HepG2 (cell line): Measurements from ENCODE around the gene CLCN2. TPM values are rescaled to one million over a fixed set of nuclear protein-coding genes. Genes with fewer than 3 reads are reported as not detected.

Source experiments
- ARNT2 ChIP-seq: sonication (generic); formaldehyde crosslinking; IDR thresholded peaks from 2 replicates; pipeline ENCODE4 v1.8.0; 2022; ENCODE audit warnings: mild to moderate bottlenecking, low read depth, missing genetic modification reagents, moderate library complexity
- CBX1 ChIP-seq: IDR thresholded peaks from one replicate; pipeline ENCODE4 v1.6.1; 2016; ENCODE audit warnings: antibody characterized with exemption, low read depth
- CREBL2 ChIP-seq: sonication (generic); formaldehyde crosslinking; IDR thresholded peaks from 2 replicates; pipeline ENCODE4 v1.8.1; 2023; ENCODE audit warnings: missing genetic modification reagents, mild to moderate bottlenecking, borderline replicate concordance
- DMAP1 ChIP-seq: IDR thresholded peaks from 2 replicates; pipeline ENCODE4 v1.6.1; 2016
- DNMT1 ChIP-seq: sonication (generic); formaldehyde crosslinking; IDR thresholded peaks from 2 replicates; pipeline ENCODE4 v1.5.1; 2020; ENCODE audit warnings: mild to moderate bottlenecking, missing genetic modification reagents
- DPF2 ChIP-seq: sonication (generic); formaldehyde crosslinking; IDR thresholded peaks from 2 replicates; pipeline ENCODE4 v1.4.0; 2020; ENCODE audit warnings: mild to moderate bottlenecking, low read depth, missing genetic modification reagents, borderline replicate concordance
- GABPB1 ChIP-seq: IDR thresholded peaks from 2 replicates; pipeline ENCODE4 v1.6.1; 2016; ENCODE audit warnings: mild to moderate bottlenecking, missing genetic modification reagents, moderate library complexity, missing compliant biosample characterization
- GZF1 ChIP-seq: sonication (generic); formaldehyde crosslinking; IDR thresholded peaks from 2 replicates; pipeline ENCODE4 v1.5.1; 2020; ENCODE audit warnings: mild to moderate bottlenecking, missing genetic modification reagents
- KAT8 ChIP-seq: IDR thresholded peaks from 2 replicates; pipeline ENCODE4 v1.6.1; 2016; ENCODE audit warnings: missing genetic modification reagents, missing compliant biosample characterization
- KDM5B ChIP-seq: sonication (generic); formaldehyde crosslinking; IDR thresholded peaks from 2 replicates; pipeline ENCODE4 v1.4.0; 2020; ENCODE audit warnings: missing genetic modification reagents, mild to moderate bottlenecking, borderline replicate concordance
- RXRB ChIP-seq: IDR thresholded peaks from 2 replicates; pipeline ENCODE4 v1.6.1; 2016; ENCODE audit warnings: borderline replicate concordance, missing genetic modification reagents, missing compliant biosample characterization
- ZBTB40 ChIP-seq, 2 experiments: fragments of 450-650 bp in 1 of 2; sonication (generic) in 1 of 2; formaldehyde crosslinking in 1 of 2; IDR thresholded peaks; 2 replicates each; pipeline versions ENCODE4 v1.6.1 to v1.8.0; 2016 to 2022; ENCODE audit warnings: antibody characterized with exemption in 1 of 2, mild to moderate bottlenecking in 1 of 2, missing genetic modification reagents in 1 of 2
- ZFP1 ChIP-seq: IDR thresholded peaks from 2 replicates; pipeline ENCODE4 v1.6.1; 2016
- ZNF292 ChIP-seq: sonication (generic); formaldehyde crosslinking; IDR thresholded peaks from 2 replicates; pipeline ENCODE4 v1.8.1; 2022; ENCODE audit warnings: mild to moderate bottlenecking, low read depth, missing genetic modification reagents, borderline replicate concordance
- ZNF569 ChIP-seq: sonication (generic); formaldehyde crosslinking; IDR thresholded peaks from 2 replicates; pipeline ENCODE4 v1.5.0; 2020; ENCODE audit warnings: mild to moderate bottlenecking, missing genetic modification reagents, moderate library complexity, borderline replicate concordance
- ZNF574 ChIP-seq: sonication (generic); formaldehyde crosslinking; IDR thresholded peaks from 2 replicates; pipeline ENCODE4 v1.4.0; 2020; ENCODE audit warnings: missing genetic modification reagents
- ZNF652 ChIP-seq: IDR thresholded peaks from 2 replicates; pipeline ENCODE4 v1.6.1; 2016; ENCODE audit warnings: low read depth, borderline replicate concordance
- polyA plus RNA-seq, 8 experiments: library from polyadenylated mRNA; depleted of rRNA in 3 of 8; stranded (reverse) in 7 of 8; unstranded in 1 of 8; fragments of >200 nt; fragmentation: Illumina TruSeq in 4 of 8; extraction: Trizol in 4 of 8; gene quantifications; 2 replicates each; pipeline versions ENCODE4 v1.2.1 to v1.2.3, GENCODE V29; 2011 to 2016; ENCODE audit warnings: low read depth in 4 of 8, missing spikeins in 1 of 8, mixed read lengths in 1 of 8; ENCODE audit not compliant: insufficient read depth in 1 of 8
- total RNA-seq, 5 experiments: library from RNA; depleted of rRNA; stranded (reverse); fragments of >200 nt; fragmentation: Illumina TruSeq; extraction: Trizol; gene quantifications; 2 replicates each; pipeline ENCODE4 v1.2.3, GENCODE V29; 2016; ENCODE audit warnings: low read depth in 1 of 5

CLCN2 gene
- total and polyA plus RNA-seq, 2 of the 13 experiments (the other 11 are each of a cell fraction or from before 2014, with no cell fraction given): 11.4 to 13.5 TPM

GRCh38 chr3:184362668-184363546 is 1.5 kb upstream of the CLCN2 start (continued):
- TF ChIP-seq ZBTB40 (IDR thresholded peaks at IDR 0.05): peak; percentile 68
- TF ChIP-seq ZBTB40 (CRISPR knock-in tag; IDR thresholded peaks at IDR 0.05): peak; percentile 37; the same call in 1 of the 2 replicates
- peak; percentile 94 for TF ChIP-seq DMAP1
- TF ChIP-seq ZNF292: no peak
- TF ChIP-seq CBX1: peak; percentile 14
- TF ChIP-seq ZNF574 (CRISPR knock-in tag): peak; percentile 89
- no peak for TF ChIP-seq ZNF652 (CRISPR knock-in tag)
- peak; percentile 50; the same call in 1 of the 2 replicates for TF ChIP-seq ARNT2
- TF ChIP-seq KAT8: peak; percentile 91
- peak; percentile 88; the same call in 1 of the 2 replicates for TF ChIP-seq KDM5B
- peak; percentile 69; the same call in 1 of the 2 replicates for TF ChIP-seq RXRB (CRISPR knock-in tag)
- TF ChIP-seq GABPB1 (CRISPR knock-in tag): peak; percentile 97
- no peak for TF ChIP-seq GZF1 (CRISPR knock-in tag)
- TF ChIP-seq CREBL2 (CRISPR knock-in tag): peak; percentile 13; the same call in 1 of the 2 replicates
- peak; percentile 81 for TF ChIP-seq ZFP1 (CRISPR knock-in tag)
- no peak for TF ChIP-seq DPF2
- TF ChIP-seq ZNF569 (CRISPR knock-in tag): no peak
- TF ChIP-seq DNMT1 (CRISPR knock-in tag): peak; percentile 20; the same call in 1 of the 2 replicates
